HepG2 (cell line): ENCODE data around the gene SYTL3. TPM values are rescaled to one million over a fixed set of nuclear protein-coding genes. Genes with fewer than 3 reads are reported as not detected.
A peak's percentile ranks its signal among the peaks of the same experiment; 100 is the strongest.

Experiments used
- CEBPG ChIP-seq: IDR thresholded peaks from 2 replicates; pipeline ENCODE4 v1.6.1; 2016
- CTCF ChIP-seq: sonication (generic); formaldehyde crosslinking; IDR thresholded peaks from 2 replicates; pipeline ENCODE4 v1.5.0; 2020; ENCODE audit warnings: mild to moderate bottlenecking, missing genetic modification reagents, moderate library complexity
- DNMT1 ChIP-seq: sonication (generic); formaldehyde crosslinking; IDR thresholded peaks from 2 replicates; pipeline ENCODE4 v1.5.1; 2020; ENCODE audit warnings: mild to moderate bottlenecking, missing genetic modification reagents
- EEA1 ChIP-seq: sonication (generic); formaldehyde crosslinking; IDR thresholded peaks from 2 replicates; pipeline ENCODE4 v1.5.1; 2020; ENCODE audit warnings: mild to moderate bottlenecking, missing genetic modification reagents, borderline replicate concordance
- ELF3 ChIP-seq: IDR thresholded peaks from 2 replicates; pipeline ENCODE4 v1.6.1; 2016; ENCODE audit warnings: missing genetic modification reagents, missing compliant biosample characterization
- FOXJ3 ChIP-seq: sonication (generic); formaldehyde crosslinking; IDR thresholded peaks from 2 replicates; pipeline ENCODE4 v1.4.0; 2020; ENCODE audit warnings: missing genetic modification reagents, mild to moderate bottlenecking, borderline replicate concordance
- GPBP1L1 ChIP-seq: sonication (generic); formaldehyde crosslinking; IDR thresholded peaks from 2 replicates; pipeline ENCODE4 v1.5.0; 2020; ENCODE audit warnings: mild to moderate bottlenecking, missing genetic modification reagents
- HNF1A ChIP-seq, 2 experiments: sonication (generic) in 1 of 2; formaldehyde crosslinking in 1 of 2; IDR thresholded peaks; 2 replicates each; pipeline versions ENCODE4 v1.4.0 to v1.6.1; 2016 to 2020; ENCODE audit warnings: borderline replicate concordance in 1 of 2, low read depth in 1 of 2, mild to moderate bottlenecking in 1 of 2, missing genetic modification reagents in 1 of 2
- ISL2 ChIP-seq: sonication (generic); formaldehyde crosslinking; IDR thresholded peaks from 2 replicates; pipeline ENCODE4 v1.5.0; 2020; ENCODE audit warnings: missing genetic modification reagents
- JARID2 ChIP-seq: sonication (generic); formaldehyde crosslinking; IDR thresholded peaks from 2 replicates; pipeline ENCODE4 v1.8.1; 2023; ENCODE audit warnings: missing genetic modification reagents, inconsistent platforms; ENCODE audit not compliant: insufficient replicate concordance
- NFE2L1 ChIP-seq: sonication (generic); formaldehyde crosslinking; IDR thresholded peaks from 2 replicates; pipeline ENCODE4 v1.4.0; 2020; ENCODE audit warnings: missing genetic modification reagents, mild to moderate bottlenecking, borderline replicate concordance
- NRL ChIP-seq: sonication (generic); formaldehyde crosslinking; IDR thresholded peaks from 2 replicates; pipeline ENCODE4 v1.5.0; 2020; ENCODE audit warnings: missing genetic modification reagents, mild to moderate bottlenecking, moderate library complexity, borderline replicate concordance
- RAD21 ChIP-seq: fragments of 450-650 bp; formaldehyde crosslinking; IDR thresholded peaks from 2 replicates; pipeline ENCODE4 v1.5.0; 2020; ENCODE audit warnings: mild to moderate bottlenecking
- SAP130 ChIP-seq: IDR thresholded peaks from 2 replicates; pipeline ENCODE4 v1.6.1; 2016; ENCODE audit warnings: low read depth
- SNAI1 ChIP-seq: sonication (generic); formaldehyde crosslinking; IDR thresholded peaks from 2 replicates; pipeline ENCODE4 v1.5.0; 2020; ENCODE audit warnings: mild to moderate bottlenecking, missing genetic modification reagents, borderline replicate concordance
- STAG1 ChIP-seq: sonication (generic); formaldehyde crosslinking; IDR thresholded peaks from 2 replicates; pipeline ENCODE4 v1.4.0; 2020; ENCODE audit warnings: missing genetic modification reagents
- TCF7L2 ChIP-seq: IDR thresholded peaks from 2 replicates; pipeline ENCODE4 v1.6.1; 2011; ENCODE audit warnings: mild to moderate bottlenecking, low read depth, low read length, moderate library complexity
- U2AF2 ChIP-seq: fragments of 200-400 bp; formaldehyde crosslinking; IDR thresholded peaks from 2 replicates; pipeline ENCODE4 v1.6.1; 2017; ENCODE audit warnings: low read depth, mild to moderate bottlenecking, low read length
- ZBTB38 ChIP-seq: sonication (generic); formaldehyde crosslinking; IDR thresholded peaks from 2 replicates; pipeline ENCODE4 v1.5.1; 2020; ENCODE audit warnings: mild to moderate bottlenecking, missing genetic modification reagents
- ZNF451 ChIP-seq: sonication (generic); formaldehyde crosslinking; IDR thresholded peaks from 2 replicates; pipeline ENCODE4 v1.5.0; 2020; ENCODE audit warnings: mild to moderate bottlenecking, missing genetic modification reagents
- ZNF530 ChIP-seq: sonication (generic); formaldehyde crosslinking; IDR thresholded peaks from 2 replicates; pipeline ENCODE4 v1.5.0; 2020; ENCODE audit warnings: low read depth, mild to moderate bottlenecking, missing genetic modification reagents
- ZNF556 ChIP-seq: sonication (generic); formaldehyde crosslinking; IDR thresholded peaks from 2 replicates; pipeline ENCODE4 v1.4.0; 2020; ENCODE audit warnings: mild to moderate bottlenecking, missing genetic modification reagents, borderline replicate concordance
- polyA plus RNA-seq, 8 experiments: library from polyadenylated mRNA; depleted of rRNA in 3 of 8; stranded (reverse) in 7 of 8; unstranded in 1 of 8; fragments of >200 nt; fragmentation: Illumina TruSeq in 4 of 8; extraction: Trizol in 4 of 8; gene quantifications; 2 replicates each; pipeline versions ENCODE4 v1.2.1 to v1.2.3, GENCODE V29; 2011 to 2016; ENCODE audit warnings: low read depth in 4 of 8, missing spikeins in 1 of 8, mixed read lengths in 1 of 8; ENCODE audit not compliant: insufficient read depth in 1 of 8
- total RNA-seq, 5 experiments: library from RNA; depleted of rRNA; stranded (reverse); fragments of >200 nt; fragmentation: Illumina TruSeq; extraction: Trizol; gene quantifications; 2 replicates each; pipeline ENCODE4 v1.2.3, GENCODE V29; 2016; ENCODE audit warnings: low read depth in 1 of 5

The SYTL3 gene
- total and polyA plus RNA-seq, 2 of the 13 experiments (the other 11 are each of a cell fraction or from before 2014, with no cell fraction given), result 0.11 to 0.28 TPM

- TF ChIP-seq U2AF2 (no peak), GPBP1L1 (CRISPR knock-in tag) (no peak), ELF3 (CRISPR knock-in tag) (no peak), RAD21 (CRISPR knock-in tag) (peak; percentile 67), JARID2 (CRISPR knock-in tag) (no peak), ZNF530 (CRISPR knock-in tag) (no peak), CTCF (CRISPR knock-in tag) (peak; percentile 70), EEA1 (CRISPR knock-in tag) (no peak), CEBPG (CRISPR knock-in tag) (no peak), ZBTB38 (CRISPR knock-in tag) (peak; percentile 59; the same call in 1 of the 2 replicates), ZNF451 (no peak), SNAI1 (CRISPR knock-in tag) (0 out of 2 replicates have a peak, but pooled peaks have one; percentile 16), ZNF556 (CRISPR knock-in tag) (no peak), STAG1 (CRISPR knock-in tag) (peak; percentile 81), NFE2L1 (no peak), FOXJ3 (CRISPR knock-in tag) (0 out of 2 replicates have a peak, but pooled peaks have one; percentile 19), NRL (CRISPR knock-in tag) (no peak), ISL2 (CRISPR knock-in tag) (no peak), HNF1A (IDR thresholded peaks at IDR 0.05; ENCODE audit: low read depth) (no peak), HNF1A (CRISPR knock-in tag; IDR thresholded peaks at IDR 0.05; ENCODE audit: borderline replicate concordance) (no peak), TCF7L2 (no peak), SAP130 (CRISPR knock-in tag) (peak; percentile 18; the same call in 1 of the 2 replicates), DNMT1 (CRISPR knock-in tag) (no peak)
Observed at GRCh38 chr6:158605266-158605878, 44.5 kb upstream of the SYTL3 start (continued).
